ENCODE measurements around the gene LCN15.

- TF ChIP-seq POLR2AphosphoS5 (IDR thresholded peaks at IDR 0.05) (no peak), CTCF (IDR thresholded peaks at IDR 0.05) (no peak), POLR2A (IDR thresholded peaks at IDR 0.05) (no peak)
Observed at GRCh38 chr9:136799079-136799853, 34.9 kb upstream of the LCN15 start.

Measured in breast epithelium (tissue), 3 donors.